HepG2 (cell line): Measurements from ENCODE around the gene COG5. TPM values are rescaled to one million over a fixed set of nuclear protein-coding genes. Genes with fewer than 3 reads are reported as not detected.

Experiments
- ATAC-seq: fragments of 200-7000 bp; cut with Tn5 transposase; 3 replicates; pipeline ENCODE4 v1.9.1; 2020; ENCODE audit warnings: mild to moderate bottlenecking, moderate library complexity
- BruUV-seq: library from RNA; stranded (reverse); fragments of 400-500 nt; replicated peaks from 2 replicates; lab custom pipeline; 2021; lab: Mats Ljungman, UMichigan
- CTCF ChIA-PET: fragments of 300-600 bp; formaldehyde crosslinking; extraction: SDS; loops from one replicate; lab custom pipeline; 2021; ENCODE audit warnings: low total read pairs, inconsistent platforms, low intra/inter-chr PET ratio; lab: Yijun Ruan, JAX
- POLR2A ChIA-PET: fragments of 350-600 bp; sonication (Branson Sonifier 250); formaldehyde crosslinking; loops from one replicate; lab custom pipeline; 2020; ENCODE audit warnings: antibody characterized with exemption, inconsistent platforms; lab: Yijun Ruan, JAX
- DNase-seq: peaks from one replicate; pipeline ENCODE4 v3.0.0-alpha.2; 2015; ENCODE audit warnings: low spot score
- FAIRE-seq: peaks from 3 replicates; lab custom pipeline; 2011; peaks lifted over from hg19 to GRCh38; lab: Jason Lieb, UNC
- H2AFZ ChIP-seq: one replicate; pipeline ENCODE4 v1.6.1; 2011; ENCODE audit warnings: low read length, inconsistent platforms
- H3K27ac ChIP-seq: fragments of 300-600 bp; 3 replicates; pipeline ENCODE4 v1.8.0; 2011; ENCODE audit warnings: mixed run types, mild to moderate bottlenecking, mixed read lengths, low read length, inconsistent platforms; ENCODE audit not compliant: insufficient read depth; ENCODE audit errors: extremely low read length
- H3K27me3 ChIP-seq, 2 experiments: fragments of 200-600 bp in 1 of 2; 2 replicates in 1 of 2; 3 replicates in 1 of 2; pipeline versions ENCODE4 v1.6.0 to v1.8.0; 2011; ENCODE audit warnings: low read length in 2 of 2, mild to moderate bottlenecking in 2 of 2, moderate library complexity in 2 of 2, inconsistent platforms in 1 of 2; ENCODE audit not compliant: insufficient read depth in 2 of 2, control insufficient read depth in 1 of 2
- H3K36me3 ChIP-seq, 2 experiments: fragments of 200-600 bp in 1 of 2; replicated peaks in 1 of 2; 2 replicates in 1 of 2; 3 replicates in 1 of 2; pipeline versions ENCODE4 v1.5.1 to v1.8.0; 2011; ENCODE audit warnings: low read length in 2 of 2, inconsistent platforms in 1 of 2; ENCODE audit not compliant: insufficient read depth in 2 of 2, control insufficient read depth in 1 of 2
- H3K4me1 ChIP-seq: 2 replicates; pipeline ENCODE4 v1.5.1; 2012; ENCODE audit warnings: low read length, inconsistent platforms; ENCODE audit not compliant: insufficient read depth
- H3K4me2 ChIP-seq: 2 replicates; pipeline ENCODE4 v1.6.0; 2011; ENCODE audit warnings: low read depth, low read length, inconsistent platforms
- H3K4me3 ChIP-seq, 3 experiments: fragments of 200-600 bp in 1 of 3; sonication (generic), shearing (Covaris generic) in 1 of 3; replicated peaks in 1 of 3; 2 replicates each; pipeline ENCODE4 v1.5.1; 2011 to 2016; ENCODE audit warnings: low read length in 3 of 3, inconsistent platforms in 2 of 3, low read depth in 2 of 3, mild to moderate bottlenecking in 2 of 3, control low read depth in 1 of 3, mixed read lengths in 1 of 3; ENCODE audit not compliant: insufficient read depth in 1 of 3
- H3K79me2 ChIP-seq: one replicate; pipeline ENCODE4 v1.6.1; 2011; ENCODE audit warnings: low read length, inconsistent platforms; ENCODE audit not compliant: insufficient read depth
- H3K9ac ChIP-seq: 2 replicates; pipeline ENCODE4 v1.6.0; 2011; ENCODE audit warnings: mild to moderate bottlenecking, low read depth, low read length, inconsistent platforms; ENCODE audit not compliant: insufficient read depth
- H3K9me3 ChIP-seq: 2 replicates; pipeline ENCODE4 v1.5.1; 2012; ENCODE audit warnings: mild to moderate bottlenecking, low read length
- H4K20me1 ChIP-seq: 2 replicates; pipeline ENCODE4 v1.6.0; 2011; ENCODE audit warnings: inconsistent platforms, mild to moderate bottlenecking, low read length, moderate library complexity; ENCODE audit not compliant: insufficient read depth
- AFF4 ChIP-seq: sonication (generic); formaldehyde crosslinking; IDR thresholded peaks from 2 replicates; pipeline ENCODE4 v1.4.0; 2020; ENCODE audit warnings: missing genetic modification reagents
- EEA1 ChIP-seq: sonication (generic); formaldehyde crosslinking; IDR thresholded peaks from 2 replicates; pipeline ENCODE4 v1.5.1; 2020; ENCODE audit warnings: mild to moderate bottlenecking, missing genetic modification reagents, borderline replicate concordance
- HNF4G ChIP-seq, 2 experiments: sonication (generic) in 1 of 2; formaldehyde crosslinking in 1 of 2; IDR thresholded peaks; 2 replicates each; pipeline versions ENCODE4 v1.4.0 to v1.6.1; 2011 to 2020; ENCODE audit warnings: borderline replicate concordance in 2 of 2, low read depth in 2 of 2, mild to moderate bottlenecking in 2 of 2, low read length in 1 of 2, missing genetic modification reagents in 1 of 2, moderate library complexity in 1 of 2
- NFE2L2 ChIP-seq: fragments of 150-350 bp; IDR thresholded peaks from 2 replicates; pipeline ENCODE4 v1.6.1; 2014; ENCODE audit warnings: low read length
- PAF1 ChIP-seq: IDR thresholded peaks from 2 replicates; pipeline ENCODE4 v1.6.1; 2016; ENCODE audit warnings: missing genetic modification reagents, missing compliant biosample characterization
- RBFOX2 ChIP-seq: fragments of 200-400 bp; formaldehyde crosslinking; IDR thresholded peaks from 2 replicates; pipeline ENCODE4 v1.6.1; 2017; ENCODE audit warnings: low read depth, mild to moderate bottlenecking, low read length
- REXO4 ChIP-seq: sonication (generic); formaldehyde crosslinking; IDR thresholded peaks from 2 replicates; pipeline ENCODE4 v1.8.0; 2022; ENCODE audit warnings: missing genetic modification reagents, mild to moderate bottlenecking, borderline replicate concordance
- TBP ChIP-seq: sonication (generic); formaldehyde crosslinking; IDR thresholded peaks from 2 replicates; pipeline ENCODE4 v1.5.0; 2020; ENCODE audit warnings: missing genetic modification reagents
- ZNF503 ChIP-seq: sonication (generic); formaldehyde crosslinking; IDR thresholded peaks from 2 replicates; pipeline ENCODE4 v1.4.0; 2020; ENCODE audit warnings: missing genetic modification reagents
- WGBS: methylation state at CpG from one replicate; pipeline ENCODE4 v1.1.6; 2017; ENCODE audit warnings: low lambda C conversion rate; 5-methylcytosine and 5-hydroxymethylcytosine counted together
- in situ Hi-C: cut with HindIII; loops from 2 replicates; pipeline ENCODE4 v1.10.0; 2017; ENCODE audit warnings: low pct_unique_long_range_greater_than_20kb; ENCODE audit not compliant: extremely low pct_ligation_motif_present
- intact Hi-C: fragments of 100-400 bp; cut with micrococcal nuclease; formaldehyde crosslinking; loops from one replicate; pipeline ENCODE4 v1.10.0; 2022; ENCODE audit not compliant: unreplicated experiment
- polyA plus RNA-seq, 8 experiments: library from polyadenylated mRNA; depleted of rRNA in 3 of 8; stranded (reverse) in 7 of 8; unstranded in 1 of 8; fragments of >200 nt; fragmentation: Illumina TruSeq in 4 of 8; extraction: Trizol in 4 of 8; gene quantifications; 2 replicates each; pipeline versions ENCODE4 v1.2.1 to v1.2.3, GENCODE V29; 2011 to 2016; ENCODE audit warnings: low read depth in 4 of 8, missing spikeins in 1 of 8, mixed read lengths in 1 of 8; ENCODE audit not compliant: insufficient read depth in 1 of 8
- total RNA-seq, 5 experiments: library from RNA; depleted of rRNA; stranded (reverse); fragments of >200 nt; fragmentation: Illumina TruSeq; extraction: Trizol; gene quantifications; 2 replicates each; pipeline ENCODE4 v1.2.3, GENCODE V29; 2016; ENCODE audit warnings: low read depth in 1 of 5

Gene COG5
- total and polyA plus RNA-seq, 2 of the 13 experiments (the other 11 are each of a cell fraction or from before 2014, with no cell fraction given) = 20.4 to 31.3 TPM

GRCh38 chr7:107179326-107180164, 384.2 kb downstream of the COG5 start (continued):
- no peak for TF ChIP-seq AFF4

- Histone ChIP-seq H4K20me1 (peaks cover 69% of the 10 kb centered on the region), H3K4me2 (no peak overlapping the region), H3K27ac (no peak overlapping the region), H3K79me2 (peaks cover 78% of the 10 kb centered on the region), H3K36me3 (0 out of 5 replicates have a peak, but pooled peaks cover 0 to 7% of the 10 kb centered on the region in 2 experiments), H3K9ac (no peak overlapping the region), H3K9me3 (no peaks in the 10 kb centered on the region), H2AFZ (no peak overlapping the region), H3K4me3 (no peak overlapping the region), H3K27me3 (no peaks in the 10 kb centered on the region)
- intact Hi-C loops = no loop called here
- no peak for ATAC-seq
- WGBS = 92% methylated on average over 4 of the region's 4 CpGs
- FAIRE-seq = no peak
- DNase-seq = no peak
- ChIA-PET CTCF (no interaction called here), POLR2A (no interaction called here)
- in situ Hi-C loops = no loop called here
- no peak for TF ChIP-seq PAF1 (CRISPR knock-in tag)
- no peak for TF ChIP-seq TBP (CRISPR knock-in tag)
- TF ChIP-seq NFE2L2 = no peak
- no peak for TF ChIP-seq ZNF503 (CRISPR knock-in tag)
- no peak for TF ChIP-seq HNF4G (IDR thresholded peaks at IDR 0.05; ENCODE audit: borderline replicate concordance, low read depth, low read length)
- TF ChIP-seq HNF4G (CRISPR knock-in tag; IDR thresholded peaks at IDR 0.05; ENCODE audit: borderline replicate concordance, low read depth) = no peak
- TF ChIP-seq EEA1 = no peak
- no peak for TF ChIP-seq RBFOX2
- no peak for TF ChIP-seq REXO4 (CRISPR knock-in tag)
- TF ChIP-seq, all 625 proteins: peak for 0
- BruUV-seq = no TSS peak
- peaks cover 7% of the 10 kb centered on the region for H3K4me1 ChIP-seq
These were observed 389.9 kb downstream of the COG5 start for GRCh38 chr7:107173691-107174406.
